Measurements from ENCODE around the gene GHSR.

GHSR gene

GRCh38 chr3:172456404-172456803 lies 8.1 kb upstream of the GHSR start:
- DNase-seq (ENCODE audit: low read depth) = no peak
- no peak for TF ChIP-seq CTCF (IDR thresholded peaks at IDR 0.05; ENCODE audit: low read length, missing control alignments)
- H3K4me3 ChIP-seq (replicated peaks; ENCODE audit: low read depth, low read length) = no peak overlapping the region

DNA sequence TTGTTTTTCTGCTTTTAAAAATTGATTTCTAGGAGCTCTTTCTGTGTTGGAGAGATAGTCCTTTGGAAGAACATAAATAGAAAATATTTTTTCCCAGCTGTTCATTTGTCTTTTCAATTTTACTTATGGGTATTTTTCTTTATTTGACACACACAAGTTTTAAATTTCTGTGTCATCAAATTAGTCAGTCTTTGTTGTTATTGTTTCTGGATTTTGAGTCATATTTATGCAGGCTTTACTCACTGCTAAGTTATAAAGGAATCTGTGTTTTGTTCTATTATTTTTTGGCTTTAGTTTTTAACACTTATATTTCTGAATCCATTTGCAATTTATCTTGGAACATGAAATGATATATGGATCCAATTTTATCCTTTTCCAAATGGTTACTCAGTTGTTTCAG lies 5.9 kb upstream of the GHSR start:
- H3K4me3 ChIP-seq (replicated peaks; ENCODE audit: low read depth, low read length) = no peak overlapping the region
- no peak for DNase-seq (ENCODE audit: low read depth)
- no peak for TF ChIP-seq CTCF (IDR thresholded peaks at IDR 0.05; ENCODE audit: low read length, missing control alignments)

DNA sequence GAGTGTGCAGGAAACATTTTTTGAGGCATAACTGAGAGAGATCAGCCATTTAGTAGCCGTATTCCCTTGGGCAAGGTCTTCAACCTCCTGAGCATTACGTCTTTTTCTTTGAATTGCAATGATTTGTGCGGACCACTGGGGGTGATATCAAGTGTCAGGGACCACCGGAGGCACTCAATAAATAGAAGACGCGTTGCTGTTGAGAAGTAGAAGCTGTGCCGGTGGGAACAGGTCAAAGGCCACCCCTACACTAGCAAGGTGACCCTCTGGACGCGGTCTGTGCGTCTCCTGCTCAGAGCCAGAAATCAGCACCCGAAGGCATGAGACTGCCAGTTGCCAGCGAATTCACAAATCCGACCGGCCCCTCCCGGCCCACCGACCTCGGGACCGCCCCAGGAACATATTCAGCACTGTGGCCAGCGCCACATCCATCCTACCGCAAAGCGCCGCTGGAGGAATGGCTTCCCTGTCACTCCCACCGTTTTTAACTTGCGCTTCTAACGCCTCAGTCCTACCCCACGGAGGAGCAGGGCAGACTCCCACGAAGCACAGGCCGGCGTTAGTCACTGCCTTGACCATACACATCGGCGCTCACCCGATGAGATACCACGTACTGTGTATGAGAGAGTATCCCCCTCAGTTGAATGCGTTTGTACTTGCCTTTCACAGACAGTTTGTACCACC lies 1.4 kb upstream of the GHSR start:
- DNase-seq (ENCODE audit: low read depth) = peak; percentile 54
- no peak overlapping the region for H3K4me3 ChIP-seq (replicated peaks; ENCODE audit: low read depth, low read length)
- TF ChIP-seq CTCF (IDR thresholded peaks at IDR 0.05; ENCODE audit: low read length, missing control alignments) = no peak

- no peak for DNase-seq (ENCODE audit: low read depth)
- no peak overlapping the region for H3K4me3 ChIP-seq (replicated peaks; ENCODE audit: low read depth, low read length)
- TF ChIP-seq CTCF (IDR thresholded peaks at IDR 0.05; ENCODE audit: low read length, missing control alignments) = no peak
These were observed 607 bp upstream of the GHSR start for GRCh38 chr3:172448661-172449465.

GRCh38 chr3:172446198-172446597 lies 2.1 kb downstream of the GHSR start:
- no peak overlapping the region for H3K4me3 ChIP-seq (replicated peaks; ENCODE audit: low read depth, low read length)
- DNase-seq (ENCODE audit: low read depth) = no peak
- TF ChIP-seq CTCF (IDR thresholded peaks at IDR 0.05; ENCODE audit: low read length, missing control alignments) = no peak

DNA sequence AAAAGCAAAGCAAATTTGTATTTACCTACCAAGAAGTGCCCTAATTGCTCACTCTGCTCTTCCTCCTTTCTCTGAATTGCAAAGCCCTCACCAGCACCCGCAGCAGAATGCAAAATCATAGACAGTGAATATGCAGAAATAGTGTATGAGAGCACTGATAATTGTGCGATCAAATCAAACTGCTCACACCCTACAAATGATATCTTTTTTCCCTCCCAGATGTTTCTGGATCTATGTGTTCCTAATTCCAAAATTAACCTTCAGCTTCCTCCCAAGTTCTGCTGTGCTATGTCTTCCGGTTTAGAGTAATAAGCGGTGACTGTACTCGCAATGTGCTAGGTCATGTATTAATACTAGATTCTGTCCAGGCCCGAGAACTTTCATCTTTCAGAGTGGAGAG lies 3.4 kb downstream of the GHSR start:
- TF ChIP-seq CTCF (IDR thresholded peaks at IDR 0.05; ENCODE audit: low read length, missing control alignments) = no peak
- DNase-seq (ENCODE audit: low read depth) = no peak
- no peak overlapping the region for H3K4me3 ChIP-seq (replicated peaks; ENCODE audit: low read depth, low read length)

All from fibroblast of pulmonary artery (primary cell).